HG03442 (cell line): ENCODE data around the gene KCNJ6.

ENCODE experiments used
- ATAC-seq: cut with Tn5 transposase; IDR thresholded peaks from one replicate; pipeline ENCODE4 v1.9.1; 2021; ENCODE audit warnings: mild to moderate bottlenecking, moderate library complexity; ENCODE audit not compliant: unreplicated experiment

KCNJ6 gene

DNA sequence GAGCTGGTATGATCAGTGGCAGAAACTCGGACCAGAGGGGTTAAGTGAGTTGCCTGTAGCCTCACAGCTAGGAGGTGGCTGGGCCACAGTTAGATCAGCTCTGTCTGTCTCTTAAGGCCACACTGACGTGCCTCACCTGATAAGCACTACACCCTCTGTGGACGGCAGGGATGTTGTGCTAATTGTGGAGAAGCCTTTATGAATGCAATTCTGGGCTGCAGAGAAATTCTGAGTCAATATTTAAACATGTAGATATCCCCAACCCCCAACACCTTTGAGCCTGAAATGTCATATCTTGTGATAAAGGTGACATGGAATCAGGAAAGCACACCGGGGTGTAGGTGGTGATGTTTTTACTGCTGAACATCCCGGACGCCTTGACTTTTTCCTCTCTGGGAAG lies 88.3 kb downstream of the KCNJ6 start:
- ATAC-seq, result no peak

DNA sequence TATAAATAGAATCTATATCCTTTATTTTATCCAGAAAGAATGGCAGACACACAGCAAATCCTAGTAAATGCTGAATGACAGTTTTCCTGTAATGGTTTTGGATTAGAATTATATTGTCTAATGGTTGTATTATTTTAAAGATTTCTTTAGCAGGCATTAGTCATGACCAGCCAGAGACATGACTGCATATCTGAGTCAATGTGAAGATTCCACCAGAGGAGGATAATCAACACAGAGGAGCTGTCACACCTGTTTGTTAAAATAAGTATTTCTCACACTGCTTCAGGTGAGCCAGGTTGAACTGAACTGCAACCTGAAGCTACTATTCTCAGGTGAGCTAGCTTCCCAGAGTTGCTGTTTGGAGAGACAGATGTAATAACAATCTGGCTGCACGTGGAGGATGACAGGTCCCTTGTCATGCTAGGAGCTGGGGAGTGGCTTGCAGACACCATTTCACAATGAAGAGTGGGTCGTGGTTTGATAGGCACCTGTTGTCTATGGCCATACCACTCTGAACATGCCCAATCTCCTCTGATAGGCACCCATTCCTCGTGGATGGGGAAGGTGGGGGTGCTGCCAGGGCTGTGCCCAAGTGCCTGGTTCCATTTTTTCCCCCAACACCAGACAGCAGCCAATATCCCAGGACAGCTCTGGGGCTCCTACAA lies 94.3 kb downstream of the KCNJ6 start:
- ATAC-seq, result no peak

DNA sequence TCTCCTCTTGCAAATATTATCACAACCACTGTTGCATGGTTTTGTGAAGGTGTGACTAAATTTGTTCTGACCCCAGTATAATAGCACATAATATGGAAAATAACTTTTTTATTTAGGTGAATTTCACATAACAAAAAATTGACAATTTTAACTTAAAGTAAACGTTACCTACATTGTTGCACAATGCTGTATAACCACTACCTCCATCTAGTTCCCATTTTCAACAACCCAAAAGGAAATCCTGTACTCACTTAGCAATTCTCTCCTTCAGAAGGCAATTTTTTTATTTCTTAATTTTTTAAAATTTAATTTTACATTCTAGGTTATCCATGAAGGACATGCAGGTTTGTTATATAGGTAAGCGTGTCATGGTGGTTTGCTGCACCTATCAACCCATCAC lies 95.2 kb downstream of the KCNJ6 start:
- ATAC-seq, result no peak

DNA sequence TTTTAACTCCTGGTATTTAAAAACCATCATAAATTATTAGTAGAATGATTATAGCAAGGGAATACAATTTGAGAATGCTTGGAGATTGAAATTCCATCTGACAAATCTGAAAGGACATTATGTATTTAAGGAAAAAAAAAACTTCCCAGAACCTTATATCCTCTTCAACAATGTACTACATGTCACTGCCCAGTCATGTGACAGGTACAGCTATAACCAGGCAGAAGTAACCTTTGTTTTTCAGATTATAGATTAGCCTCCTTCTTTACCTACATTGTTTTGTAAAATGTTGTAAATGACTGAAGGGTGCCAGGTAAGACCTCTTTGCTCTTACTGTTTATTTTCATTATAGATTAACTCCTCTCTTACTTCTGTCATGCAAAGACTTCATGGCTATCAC lies 96.9 kb downstream of the KCNJ6 start:
- no peak for ATAC-seq

DNA sequence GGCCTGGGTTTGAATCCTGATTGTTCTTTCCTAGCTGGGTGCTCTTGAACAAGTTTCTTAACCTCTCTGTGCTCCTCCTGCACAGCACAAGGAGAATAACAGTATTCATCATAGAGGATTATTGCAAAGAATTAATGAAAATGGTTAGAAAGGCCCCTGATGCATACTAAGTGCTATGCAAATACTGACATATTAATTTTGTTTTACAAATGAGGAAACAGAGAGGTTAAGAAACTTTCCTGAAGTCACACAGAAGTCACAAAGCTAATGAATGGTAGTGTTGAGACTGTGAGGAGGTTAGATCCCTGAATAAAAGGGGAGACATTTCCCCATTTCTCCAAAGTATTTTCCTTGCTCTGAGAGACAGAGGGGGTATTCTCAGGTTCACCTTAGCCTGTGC lies 99.0 kb downstream of the KCNJ6 start:
- ATAC-seq, result no peak

DNA sequence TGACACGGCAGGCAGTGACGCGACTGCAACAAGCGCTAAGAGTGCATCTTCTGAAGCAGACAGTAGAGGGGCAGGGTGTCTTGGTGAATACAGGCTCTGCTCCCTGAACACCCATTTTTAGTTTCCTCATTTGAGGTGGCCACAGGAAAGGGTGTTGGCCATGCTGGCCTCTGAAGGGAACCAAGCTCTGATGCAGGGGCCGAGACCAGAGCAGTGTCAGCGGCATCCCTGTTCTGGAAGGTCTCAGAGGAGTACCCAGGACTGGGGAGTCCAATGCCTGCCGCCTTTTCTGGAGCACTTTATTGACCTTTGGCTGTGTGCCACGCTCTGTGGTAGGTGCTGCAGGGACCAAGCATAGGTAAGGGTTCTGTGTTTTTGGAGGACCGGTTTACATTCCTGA lies 100.4 kb downstream of the KCNJ6 start:
- ATAC-seq, result no peak

DNA sequence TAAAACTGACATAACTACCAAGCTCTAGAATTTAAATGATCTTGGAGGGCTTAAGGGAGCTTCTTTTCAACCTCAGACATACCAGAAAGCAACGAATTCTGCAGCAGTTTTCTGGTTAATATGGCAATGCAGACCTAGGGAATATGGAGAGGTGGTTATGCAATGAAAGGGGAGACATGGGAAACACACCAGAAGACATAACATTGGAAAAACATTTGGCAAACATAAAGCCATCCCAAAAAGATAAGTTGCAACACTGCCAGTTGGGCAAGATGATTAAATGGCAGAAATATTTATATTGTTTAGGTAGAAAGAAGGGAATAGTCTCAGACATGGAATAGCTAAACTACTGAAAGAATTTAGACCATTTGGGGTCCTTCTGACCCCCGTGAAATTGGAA lies 104.5 kb downstream of the KCNJ6 start:
- ATAC-seq, result no peak

DNA sequence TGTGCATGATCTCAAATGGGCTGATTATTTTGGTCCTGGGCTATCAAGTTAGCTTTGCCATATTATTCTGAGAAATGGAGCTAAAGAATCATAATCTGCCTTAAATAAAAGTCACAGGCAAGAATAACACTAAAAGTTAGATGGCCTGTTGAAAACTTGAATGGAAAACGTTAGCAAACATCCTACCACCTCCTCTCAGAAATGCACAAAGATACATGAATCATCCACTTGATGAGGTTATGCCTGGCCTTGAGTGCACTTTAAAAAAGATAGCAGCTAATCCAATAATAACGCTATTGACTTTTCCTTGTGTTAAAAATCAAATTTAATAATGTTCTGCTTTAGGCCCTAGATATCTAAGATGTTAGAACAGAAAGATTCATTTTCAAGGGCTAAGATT lies 108.0 kb downstream of the KCNJ6 start:
- no peak for ATAC-seq

DNA sequence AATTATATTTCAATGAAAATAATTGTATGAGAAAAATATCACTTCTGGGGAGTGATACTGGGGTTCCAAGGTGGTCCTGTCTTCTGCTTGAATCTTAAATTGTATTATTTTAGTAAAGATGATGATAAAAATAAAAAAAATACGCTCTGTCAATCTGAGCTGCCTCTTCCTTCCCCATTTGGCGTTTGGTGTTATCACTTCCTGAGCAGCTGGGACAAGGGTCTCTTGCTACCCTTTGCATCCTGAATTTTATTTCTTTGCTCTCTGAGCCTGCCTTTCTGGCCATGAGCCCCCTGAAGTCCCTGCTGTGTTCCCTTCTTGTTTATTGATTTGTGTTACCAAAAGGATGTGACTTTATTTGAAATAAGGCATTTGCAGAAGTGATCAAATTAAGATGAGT lies 111.0 kb downstream of the KCNJ6 start:
- ATAC-seq, result no peak

DNA sequence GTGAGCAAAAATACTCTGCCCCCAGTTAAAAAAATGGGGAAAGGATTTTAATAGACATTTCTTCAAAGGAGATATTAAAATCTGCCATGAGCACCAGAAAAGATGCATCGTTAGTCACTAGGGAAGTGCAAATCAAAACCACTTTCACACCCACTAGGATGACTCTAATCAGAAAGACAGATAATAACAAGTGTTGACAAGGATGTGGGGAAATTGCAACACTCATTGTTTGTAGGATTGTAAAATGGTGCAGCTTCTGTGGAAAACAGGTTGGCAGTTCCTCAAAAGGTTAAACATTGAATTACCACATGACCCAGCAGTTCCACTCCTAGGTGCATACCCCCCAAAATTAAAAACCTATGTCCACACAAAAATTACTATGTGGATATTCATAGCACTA lies 112.3 kb downstream of the KCNJ6 start:
- no peak for ATAC-seq

DNA sequence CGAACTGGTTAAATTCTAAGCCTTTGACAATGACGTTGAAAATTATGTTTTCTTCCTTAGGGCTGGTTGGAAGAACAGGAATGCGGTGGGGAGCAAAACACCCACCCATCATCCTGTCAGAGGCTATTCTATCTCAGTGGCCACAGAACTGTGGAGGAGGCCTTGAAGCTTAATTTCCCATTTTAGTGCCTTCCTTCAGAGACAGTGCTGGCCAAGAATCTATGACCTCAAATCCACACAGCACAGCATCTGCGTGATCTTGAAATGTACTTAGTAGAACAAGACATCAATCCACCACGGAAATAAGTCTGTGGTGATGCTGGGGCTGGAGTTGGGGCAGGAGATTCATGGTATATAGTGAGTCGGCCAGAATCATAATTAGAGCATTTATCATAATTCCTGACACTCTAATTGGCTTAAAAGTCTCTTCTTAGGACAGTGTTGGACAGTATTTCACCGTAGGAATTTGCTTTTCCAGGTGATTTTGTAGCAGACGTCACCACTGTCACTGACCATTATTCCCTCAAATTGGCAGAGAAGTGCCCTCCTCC lies 113.1 kb downstream of the KCNJ6 start:
- ATAC-seq, result no peak

DNA sequence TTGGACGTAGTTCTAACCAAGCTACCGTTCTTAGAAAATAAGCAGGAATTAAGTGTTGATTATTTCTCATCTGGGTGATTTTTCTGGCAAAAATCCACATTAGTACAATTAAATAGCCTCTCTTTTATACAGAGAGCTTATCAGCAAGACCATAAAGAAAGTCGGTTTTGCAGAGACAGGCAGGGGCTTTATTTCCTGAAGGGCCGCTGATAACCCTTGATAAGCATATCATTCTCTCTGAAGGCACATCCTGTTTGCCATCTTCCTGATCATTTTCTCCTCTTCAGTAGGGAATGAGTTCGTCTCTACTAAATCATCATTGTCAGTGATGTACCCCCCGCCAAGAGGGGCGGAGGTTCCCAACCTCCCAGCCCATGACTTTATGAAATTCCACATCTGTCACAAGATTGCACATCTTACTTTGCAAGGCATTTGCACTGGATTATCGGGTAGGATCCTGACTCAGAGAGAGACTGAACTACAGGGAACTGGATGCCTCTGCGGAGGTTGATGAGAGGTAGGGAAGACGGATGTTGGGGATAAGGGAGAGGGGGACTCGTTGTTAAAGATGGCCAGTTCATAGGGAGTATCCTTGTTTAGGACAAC lies 115.7 kb downstream of the KCNJ6 start:
- ATAC-seq, result no peak

DNA sequence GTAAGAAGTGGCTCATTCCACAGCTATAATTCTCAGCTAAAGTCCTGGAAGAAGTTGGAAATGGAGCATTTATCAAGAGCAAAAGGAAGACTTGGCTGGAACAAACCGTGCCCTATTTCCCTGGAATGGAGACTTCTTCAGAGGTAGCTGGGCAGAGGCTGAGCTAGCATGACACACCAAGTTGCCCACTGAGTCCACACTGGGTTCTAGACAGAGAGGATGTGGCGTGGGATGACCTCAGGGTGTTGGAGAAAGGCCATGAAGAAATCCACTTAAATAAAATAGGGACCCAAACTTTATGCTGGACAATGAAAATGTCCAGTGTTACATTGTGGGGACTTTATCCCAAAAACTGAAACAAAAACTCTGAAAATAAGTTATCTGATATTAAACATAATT lies 116.2 kb downstream of the KCNJ6 start:
- ATAC-seq, result no peak

DNA sequence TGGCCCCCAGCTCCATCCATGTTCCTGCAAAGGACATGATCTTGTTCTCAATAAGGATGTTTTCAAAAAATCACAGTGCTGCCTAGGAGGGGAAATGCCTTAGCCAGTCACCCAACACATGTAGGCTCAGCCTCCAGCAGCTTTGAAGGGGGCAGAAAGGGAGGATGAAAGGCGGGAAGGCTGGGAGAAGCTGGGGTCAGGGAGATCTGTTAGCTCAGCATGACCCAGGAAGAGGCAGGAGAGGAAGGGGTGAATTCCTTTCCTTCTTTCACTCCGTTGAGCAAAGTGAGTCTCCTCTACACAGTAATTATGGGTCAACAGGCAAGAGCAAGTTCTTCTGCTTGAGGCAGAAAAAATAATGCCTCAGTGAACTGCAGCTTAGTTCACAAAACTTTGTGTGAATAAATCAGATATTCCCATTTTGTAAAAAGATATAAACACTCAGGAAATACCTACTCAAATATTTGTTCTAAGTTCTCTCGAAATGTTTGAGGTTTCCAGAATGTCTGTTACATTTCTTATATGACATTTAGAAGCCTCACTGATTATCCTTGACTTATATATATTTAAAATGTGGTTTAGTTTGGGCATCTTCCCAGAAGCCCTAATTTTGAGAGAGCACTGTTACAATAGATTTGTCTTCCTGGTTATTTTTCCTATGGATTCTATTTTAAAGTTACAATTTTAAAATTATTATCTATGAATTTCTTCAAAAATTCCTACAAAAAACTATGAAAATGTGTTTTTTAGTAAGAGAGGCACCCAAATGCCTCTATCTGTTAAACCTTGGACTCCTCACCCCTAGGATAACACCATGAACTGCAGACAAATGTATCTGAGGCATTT lies 116.8 kb downstream of the KCNJ6 start:
- no peak for ATAC-seq

DNA sequence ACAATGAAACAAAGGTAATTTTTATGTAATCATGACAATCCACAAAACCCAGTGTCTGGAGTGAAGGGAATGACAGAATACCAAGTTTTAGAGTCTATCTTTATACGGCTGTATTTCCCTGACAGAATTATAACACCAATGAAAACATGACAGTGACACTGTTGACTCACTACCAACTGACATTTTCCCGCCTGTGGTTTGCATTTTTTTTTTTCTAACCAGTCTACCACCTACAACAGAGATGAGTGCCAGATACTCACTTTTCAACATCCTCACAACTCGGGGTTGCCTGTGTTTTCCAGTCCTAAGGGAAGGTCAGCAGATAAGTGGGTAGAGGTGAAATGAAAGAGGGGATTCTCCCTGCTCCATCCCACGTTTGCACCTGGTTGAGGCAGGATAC lies 118.9 kb downstream of the KCNJ6 start:
- no peak for ATAC-seq

DNA sequence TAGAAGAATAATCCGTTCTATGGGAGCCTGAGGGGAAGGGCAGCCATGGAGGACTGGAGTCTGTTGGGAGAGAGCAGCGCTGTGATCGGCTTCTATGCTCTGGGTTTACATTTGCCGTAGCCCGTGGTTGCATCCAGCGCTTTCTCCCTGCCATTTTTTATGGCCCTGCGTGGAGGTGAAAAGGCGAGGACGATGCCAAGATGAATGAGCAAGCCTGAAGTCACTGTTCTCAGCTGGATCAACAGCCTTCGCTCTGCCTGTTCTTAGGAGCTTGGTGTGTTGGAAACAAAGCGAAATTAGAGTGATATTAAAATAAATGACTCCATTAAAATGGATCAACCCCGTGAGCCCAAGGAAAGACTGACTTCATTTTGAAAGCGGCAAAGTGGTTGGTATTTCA lies 120.2 kb downstream of the KCNJ6 start:
- no peak for ATAC-seq

DNA sequence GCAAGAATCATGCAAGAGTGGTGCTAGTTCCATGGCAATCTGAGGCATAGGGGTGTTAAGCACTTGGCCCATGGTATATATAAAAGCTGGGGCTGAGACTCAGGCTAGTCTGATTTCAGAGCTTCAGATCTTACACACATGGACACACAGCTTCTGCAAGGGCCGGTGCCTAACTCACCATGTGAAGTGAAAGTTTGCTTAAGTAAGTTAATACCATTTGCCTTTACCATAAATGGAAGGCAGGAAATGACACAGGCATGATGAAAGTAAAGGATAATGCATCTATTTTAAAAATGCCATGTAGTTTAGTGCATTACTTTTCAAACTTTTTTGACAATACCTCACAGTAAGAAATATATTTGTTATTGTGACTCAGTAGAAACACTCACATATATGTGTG lies 122.6 kb downstream of the KCNJ6 start:
- no peak for ATAC-seq

DNA sequence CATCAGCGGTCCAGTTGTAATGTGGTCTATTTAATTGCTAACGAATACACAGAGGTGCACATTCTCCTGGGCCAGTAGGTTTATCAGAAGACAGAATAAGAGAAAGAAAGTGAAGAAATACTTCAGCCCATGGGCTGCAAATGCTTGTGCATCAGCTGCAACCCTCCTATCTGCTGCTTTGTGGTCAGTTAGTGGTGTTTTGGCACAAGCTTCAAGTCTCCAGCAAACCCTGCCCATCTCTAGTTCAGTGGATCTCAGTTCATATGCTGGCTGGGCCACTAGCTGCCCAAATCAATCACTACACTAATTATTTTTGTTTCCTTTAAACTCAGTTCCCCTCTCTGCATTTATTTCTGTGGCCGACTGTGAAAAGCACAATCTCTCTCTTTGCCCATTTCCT lies 124.2 kb downstream of the KCNJ6 start:
- no peak for ATAC-seq

DNA sequence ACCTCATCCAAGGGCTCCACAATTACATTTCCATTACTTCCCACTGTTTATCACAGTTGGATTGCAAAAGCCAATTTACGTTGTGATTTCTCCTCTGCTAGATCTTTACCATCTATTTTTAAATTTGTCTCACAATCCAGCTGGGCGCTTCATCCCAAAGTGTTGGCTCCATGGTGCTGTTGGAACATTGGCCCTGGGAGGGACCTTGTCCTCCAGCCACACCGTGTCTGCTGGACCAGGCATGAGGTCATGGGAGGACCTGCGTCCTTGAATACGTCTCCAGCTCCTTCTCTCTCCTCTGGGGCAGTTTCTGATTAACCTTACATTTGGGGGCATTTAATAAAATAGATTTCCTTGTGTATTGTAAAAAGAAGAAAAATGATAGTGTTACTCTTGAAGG lies 125.4 kb downstream of the KCNJ6 start:
- ATAC-seq, result no peak

DNA sequence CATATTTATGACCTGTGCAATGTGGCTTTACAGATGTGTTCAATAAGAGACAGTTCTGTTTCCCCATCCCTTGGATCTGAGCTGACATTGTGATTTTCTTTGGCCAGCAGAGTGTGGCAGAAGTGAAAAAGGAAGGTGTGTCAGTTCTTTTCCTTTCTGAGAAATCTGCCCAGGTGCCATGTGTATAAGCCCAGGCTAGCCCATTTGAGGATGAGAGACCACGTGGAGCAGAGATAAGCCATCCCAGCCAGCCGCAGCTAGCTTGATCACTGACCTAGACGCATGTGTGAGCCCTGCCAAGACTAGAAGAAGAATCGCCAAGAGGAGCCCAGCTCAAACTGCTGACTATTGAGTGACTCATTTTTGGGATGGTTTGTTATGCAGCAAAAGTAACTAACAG lies 127.8 kb downstream of the KCNJ6 start:
- ATAC-seq, result no peak

DNA sequence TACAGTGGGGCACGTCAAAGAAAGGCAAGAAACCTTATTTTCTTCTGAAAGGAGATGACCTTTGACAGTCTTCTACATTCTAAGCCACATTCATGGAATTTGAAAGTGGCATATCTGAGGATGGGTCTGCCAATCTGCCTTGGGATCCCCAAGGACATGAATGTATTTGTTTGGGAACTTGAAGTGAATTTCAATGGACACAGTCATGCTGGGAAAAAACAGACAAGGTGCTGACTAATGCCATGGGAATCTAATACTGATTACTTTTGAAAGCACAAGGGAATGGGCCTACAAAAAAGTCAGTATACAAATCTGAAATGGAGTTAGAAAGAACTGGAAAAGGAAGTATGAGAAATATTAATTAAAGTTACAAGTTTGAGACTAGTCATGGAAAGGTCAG lies 128.8 kb downstream of the KCNJ6 start:
- no peak for ATAC-seq
